OCI-M1 (cell line): Measurements from ENCODE around the gene ATP2B3.

Experiments
- DNase-seq: peaks from one replicate; lab custom pipeline; 2025; lab: John Stamatoyannopoulos, UW

Gene ATP2B3

DNA sequence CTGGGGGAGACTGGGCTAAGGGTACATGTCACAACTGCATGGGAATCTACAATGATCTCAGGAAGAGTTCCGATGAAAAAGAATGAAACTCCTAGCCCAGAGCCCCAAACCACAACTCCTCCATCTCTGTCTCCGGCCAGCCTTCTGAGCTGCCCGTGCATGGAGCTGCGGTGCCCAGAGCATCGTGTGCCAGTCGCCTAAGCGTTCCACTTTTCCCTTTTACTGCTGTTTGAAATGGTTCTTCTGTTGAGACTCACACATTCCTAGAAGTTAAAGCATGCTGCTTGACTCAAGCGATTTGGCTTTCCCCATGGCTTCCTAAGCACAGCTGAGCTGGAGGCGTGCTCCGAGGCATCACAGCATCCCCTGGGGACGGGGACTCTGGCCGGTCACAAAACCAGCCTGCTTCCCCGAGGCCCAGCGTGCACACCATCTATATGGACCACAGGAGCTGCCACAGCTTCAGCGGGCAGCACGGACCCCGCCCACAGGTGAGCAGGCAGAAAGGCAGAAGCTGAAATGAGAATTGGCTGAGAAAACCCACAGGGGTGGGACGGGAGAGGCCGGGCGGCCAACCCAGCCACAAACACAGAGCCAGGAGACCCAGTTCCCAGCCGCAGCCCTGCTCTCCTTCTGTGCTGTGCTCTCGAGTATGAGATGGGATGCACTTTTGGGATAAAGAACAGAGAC is 76.5 kb downstream of the ATP2B3 start:
- no peak for DNase-seq

DNA sequence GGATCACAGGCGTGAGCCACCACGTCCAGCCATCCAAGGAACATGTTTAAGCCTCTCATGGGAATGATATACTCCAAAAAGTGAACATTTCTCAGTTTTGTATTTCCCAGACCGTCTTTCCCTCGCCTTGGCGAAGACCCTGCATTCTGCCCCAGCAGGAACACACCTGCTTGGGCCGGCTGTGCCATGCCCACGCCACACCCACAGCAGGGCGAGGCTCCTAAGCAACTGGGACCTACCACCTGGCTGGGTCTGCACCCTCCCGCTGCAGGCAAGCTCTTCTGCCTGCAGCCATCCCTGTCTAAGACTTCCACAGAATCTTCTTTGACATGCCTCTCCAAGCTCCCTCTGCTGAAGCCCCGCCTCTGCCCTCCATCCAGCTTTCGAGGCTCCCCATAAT is 77.9 kb downstream of the ATP2B3 start:
- DNase-seq, result no peak

DNA sequence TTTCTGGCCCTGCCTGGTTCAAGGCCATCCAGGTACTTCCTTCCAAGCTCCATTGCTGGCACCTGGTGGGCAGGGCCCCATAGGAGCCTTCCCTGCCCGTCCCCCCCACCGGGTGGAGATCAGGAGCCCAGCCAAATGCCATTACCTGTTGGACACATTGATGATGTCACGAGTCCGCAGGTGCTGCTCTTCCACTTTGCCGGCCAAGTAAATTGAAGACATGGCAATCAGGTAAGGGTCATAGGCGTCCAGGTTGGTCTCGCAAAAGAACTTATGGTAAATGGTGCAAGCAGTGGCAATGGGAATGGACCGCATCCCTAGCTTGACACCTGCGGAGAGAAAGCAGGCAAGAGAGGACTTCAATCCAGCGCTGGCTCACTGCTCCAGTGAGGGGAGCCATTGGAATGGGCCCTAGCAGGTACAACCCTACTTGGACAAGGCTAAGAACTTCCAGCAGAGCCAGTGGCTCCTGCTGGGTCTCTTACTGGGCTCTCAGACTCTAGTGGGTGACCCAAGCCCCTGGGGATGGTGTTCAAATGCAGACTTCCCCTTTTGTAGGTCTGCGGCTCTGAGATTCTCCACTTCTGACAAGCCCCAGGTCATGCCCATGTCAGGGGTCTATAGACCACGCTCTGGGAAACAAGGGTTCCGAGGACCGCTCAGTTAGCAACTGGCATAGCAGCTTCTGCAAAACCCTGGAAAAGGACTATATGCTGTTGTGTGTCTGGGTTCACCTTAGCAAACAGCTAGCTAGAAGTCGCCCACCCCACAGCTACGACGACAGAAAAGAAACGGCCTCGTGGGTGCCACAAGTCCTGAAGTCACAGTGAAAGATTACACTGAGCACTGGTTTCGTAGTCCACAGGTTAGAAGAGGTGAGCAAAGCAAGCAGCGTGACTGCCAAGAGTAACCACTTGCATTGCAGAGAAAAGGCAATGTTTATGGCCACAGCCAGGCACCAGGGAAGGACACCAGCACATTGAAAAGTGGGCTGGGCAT is 78.7 kb downstream of the ATP2B3 start:
- DNase-seq, result no peak

DNA sequence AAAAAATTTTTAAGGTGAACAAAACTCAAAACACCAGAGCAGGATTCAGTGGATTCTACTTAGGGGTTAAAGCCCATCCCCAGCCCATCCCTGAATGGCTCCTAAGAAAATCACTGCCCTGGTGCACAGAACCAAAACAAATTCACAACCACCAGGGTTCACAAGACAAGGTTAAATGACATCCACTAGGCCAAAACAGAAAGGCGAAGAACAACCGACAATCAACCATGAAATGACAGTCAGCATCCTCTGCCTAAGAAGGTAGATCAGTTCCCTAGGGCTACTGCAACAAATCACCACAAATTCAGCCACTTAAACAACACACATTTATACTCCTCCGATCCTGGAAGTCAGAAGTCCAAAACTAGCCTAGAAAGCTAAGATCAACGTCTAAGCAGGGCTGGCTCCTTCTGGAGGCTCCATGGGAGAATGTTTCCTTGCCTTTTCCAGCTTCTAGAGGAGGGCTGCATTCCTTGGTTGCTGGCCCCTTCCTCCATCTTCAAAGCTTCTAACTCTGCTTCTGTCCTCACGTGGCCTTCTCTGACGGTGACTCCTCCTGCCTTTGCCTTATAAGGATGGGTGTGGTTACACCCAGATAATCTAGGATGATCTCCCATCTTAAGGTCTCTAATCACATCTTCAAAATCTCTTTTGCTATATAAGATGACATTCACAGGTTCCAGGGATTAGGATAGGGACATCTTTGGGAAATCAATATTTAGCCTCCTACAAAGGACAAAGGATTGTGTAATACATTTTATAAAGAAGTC is 79.7 kb downstream of the ATP2B3 start:
- DNase-seq, result no peak

DNA sequence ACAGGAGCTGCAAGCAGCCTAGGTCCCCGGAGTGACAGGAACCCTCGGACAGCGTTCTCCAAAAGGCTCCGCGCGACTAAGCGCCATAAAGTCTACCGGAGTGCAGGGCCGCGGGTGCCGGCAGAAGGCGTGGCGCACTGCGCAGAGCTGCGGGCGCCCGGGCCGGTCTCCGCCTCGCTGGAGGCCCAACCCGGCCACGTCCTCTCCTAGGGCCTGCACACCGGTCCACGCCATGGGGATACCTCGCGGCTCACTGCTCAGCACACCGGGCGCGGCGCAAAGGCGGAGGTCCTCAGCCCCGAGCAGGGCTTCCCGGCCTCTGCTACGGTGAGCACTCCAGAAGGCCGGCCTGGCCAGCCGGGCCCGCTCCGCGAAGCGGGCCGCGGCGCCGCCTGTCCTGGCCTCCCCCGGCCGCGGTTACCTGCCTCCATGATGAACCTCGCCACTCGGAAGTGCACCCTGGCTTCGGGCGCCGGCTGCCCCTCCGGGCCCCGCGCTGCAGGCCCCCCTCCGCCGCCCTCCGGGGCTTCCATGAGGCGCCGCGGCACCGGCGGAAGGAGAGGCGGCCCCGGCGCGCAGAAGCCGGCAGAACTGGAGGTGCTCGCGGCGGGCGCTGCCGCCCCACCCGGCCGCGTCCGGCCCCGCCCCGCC is 81.2 kb downstream of the ATP2B3 start, which contains the start of gene CCNQ:
CCNQ (minus strand) TSS at position 599 of the 651 bp plus-strand sequence; CDS start at position 533, 66 bp downstream.
- peak; percentile 44 for DNase-seq

DNA sequence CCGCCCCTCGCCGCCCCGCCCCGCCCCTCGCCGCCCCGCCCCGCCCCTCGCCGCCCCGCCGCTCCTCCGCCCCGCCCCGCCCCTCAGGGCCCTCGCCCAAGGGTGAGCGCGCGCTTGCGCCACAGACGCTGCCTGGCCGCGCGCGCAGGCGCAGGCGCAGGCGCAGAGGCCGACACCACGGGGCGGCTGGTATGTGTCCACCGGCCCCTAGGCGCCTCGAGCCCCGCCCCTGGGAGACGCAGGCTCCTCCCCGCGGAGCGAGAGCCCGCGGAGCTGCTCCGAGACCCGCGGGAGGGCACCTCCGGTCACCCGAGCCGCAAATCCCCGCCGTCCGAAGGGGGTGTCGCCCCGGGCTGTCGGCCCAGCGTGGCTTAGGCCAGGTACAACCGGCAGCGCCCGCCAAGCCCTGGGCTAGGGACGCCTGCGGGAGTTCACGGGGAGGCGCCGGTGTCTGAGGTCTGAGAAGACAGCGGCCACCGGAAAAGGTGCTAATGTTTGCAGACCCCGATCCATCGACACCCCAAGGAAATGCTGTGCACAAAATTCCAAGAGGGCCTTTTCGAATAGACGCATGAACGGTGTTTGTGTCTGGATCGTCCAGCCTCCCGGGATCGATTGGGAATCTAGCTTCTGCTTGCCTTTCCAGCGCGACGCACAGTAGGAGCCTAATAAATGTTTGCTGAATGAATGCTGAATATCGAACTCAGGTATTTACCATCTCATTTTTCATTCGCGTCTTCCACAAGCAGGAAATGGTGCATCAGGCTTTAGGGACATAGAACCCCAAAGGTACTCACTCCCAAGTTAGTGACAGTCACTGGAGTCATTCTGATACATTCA is 82.0 kb downstream of the ATP2B3 start:
- peak; percentile 93 for DNase-seq

DNA sequence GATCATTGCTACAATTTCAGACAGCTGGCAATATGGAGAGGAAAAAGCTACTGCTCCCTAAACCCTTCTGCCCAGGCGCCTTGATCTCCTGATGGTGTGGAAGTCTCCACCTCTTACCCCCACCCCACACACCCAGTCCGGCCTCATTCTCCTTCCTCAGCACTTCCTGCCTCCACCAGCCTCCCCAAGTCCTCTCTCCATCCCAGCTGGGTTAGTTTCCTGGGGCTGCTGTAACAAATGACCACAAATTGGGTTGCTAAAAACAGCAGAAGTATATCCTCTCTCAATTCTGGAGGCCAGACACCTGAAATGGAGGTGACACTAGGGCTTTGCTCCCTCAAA is 82.6 kb downstream of the ATP2B3 start:
- DNase-seq, result no peak

DNA sequence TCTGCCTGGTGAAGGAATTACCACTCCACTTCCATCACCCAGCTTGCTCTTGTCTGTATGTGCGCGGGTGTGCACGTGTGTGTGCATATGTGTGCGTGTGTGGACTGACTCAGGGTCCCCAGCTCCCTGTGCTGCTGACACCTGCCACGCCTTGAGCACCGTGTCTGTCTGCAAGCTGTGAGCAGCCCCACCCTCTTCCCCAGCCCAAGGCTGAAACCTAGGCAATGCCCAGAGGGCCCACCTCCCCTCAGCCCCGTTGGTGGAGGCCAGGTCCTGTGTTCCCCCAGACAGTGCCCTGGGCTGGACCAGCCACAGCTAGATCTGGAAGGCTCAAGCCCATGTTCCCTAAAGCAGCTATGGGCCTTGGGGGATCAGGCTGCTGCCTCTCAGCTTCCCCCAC is 83.5 kb downstream of the ATP2B3 start:
- no peak for DNase-seq

DNA sequence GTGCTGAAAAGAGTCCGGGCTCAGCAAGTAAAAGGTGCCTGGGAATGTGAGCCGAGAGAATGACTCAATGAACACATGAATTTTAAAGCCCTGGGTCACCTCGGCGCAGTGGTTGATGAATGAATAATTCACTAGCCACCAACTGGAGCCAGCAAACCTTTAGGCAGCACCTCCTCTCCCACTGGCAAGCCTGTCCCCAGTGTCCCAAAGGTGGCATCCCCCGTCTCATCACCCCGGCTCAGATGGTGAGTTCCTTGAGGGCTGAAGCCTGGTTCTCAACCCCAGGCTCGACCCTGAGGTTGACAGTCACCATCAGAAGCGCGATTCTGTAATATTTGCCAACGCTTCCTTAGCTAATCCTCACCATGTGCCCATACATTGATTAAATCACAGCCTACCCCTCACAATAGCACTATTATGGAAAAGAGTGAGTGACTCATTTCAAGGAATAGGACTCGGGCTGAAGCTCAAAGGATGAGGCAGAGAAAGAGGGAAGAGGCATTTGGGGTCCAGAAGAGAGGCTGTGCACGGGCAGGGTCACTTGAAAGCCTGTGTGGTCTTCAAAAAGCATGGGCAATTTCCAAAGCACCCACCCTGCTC is 84.2 kb downstream of the ATP2B3 start:
- DNase-seq, result no peak

DNA sequence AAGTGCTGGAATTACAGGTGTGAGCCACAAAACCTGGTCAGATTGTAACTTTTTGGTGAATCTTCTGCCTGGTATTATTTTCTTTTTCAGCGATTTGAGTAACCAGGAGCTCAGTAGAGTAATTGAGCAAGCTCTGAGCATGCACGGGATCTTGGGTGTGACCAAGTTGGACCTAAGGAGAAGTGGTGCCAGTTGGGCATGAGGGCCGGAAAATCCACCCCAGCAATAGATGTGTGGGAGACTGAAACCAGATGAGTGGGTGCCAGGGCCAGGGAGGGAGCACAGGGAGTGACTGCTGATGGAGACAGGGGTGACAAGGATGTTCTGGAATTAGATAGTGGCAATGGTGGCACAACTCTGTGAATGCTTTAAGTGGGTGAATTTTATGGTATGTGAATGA is 85.2 kb downstream of the ATP2B3 start:
- DNase-seq, result no peak

DNA sequence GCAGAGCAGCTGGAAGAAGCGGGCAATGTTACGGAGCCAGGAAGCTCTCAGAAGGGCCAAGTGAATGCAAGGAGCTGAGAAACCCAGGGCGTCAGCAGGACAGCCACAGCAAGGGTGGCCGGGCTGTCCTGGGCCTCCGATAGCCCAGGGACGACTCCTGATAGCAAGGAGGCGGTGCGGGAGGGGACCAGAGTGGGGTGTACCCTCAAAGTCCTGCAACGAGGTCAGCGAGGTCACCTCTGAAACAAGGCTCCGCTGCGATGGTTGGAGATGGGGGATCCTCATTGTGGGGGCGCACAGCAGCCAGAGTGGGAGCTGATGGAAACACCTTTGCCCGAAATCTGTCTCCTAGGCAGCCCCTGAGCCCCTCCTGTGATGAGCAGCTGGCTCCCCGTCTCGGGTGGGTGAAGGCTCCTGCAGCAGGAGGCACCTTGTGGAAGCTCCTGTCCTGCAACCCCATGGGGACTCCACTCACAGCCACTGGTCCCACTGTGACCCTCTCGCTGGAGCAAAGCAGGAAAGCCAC is 85.8 kb downstream of the ATP2B3 start:
- no peak for DNase-seq

DNA sequence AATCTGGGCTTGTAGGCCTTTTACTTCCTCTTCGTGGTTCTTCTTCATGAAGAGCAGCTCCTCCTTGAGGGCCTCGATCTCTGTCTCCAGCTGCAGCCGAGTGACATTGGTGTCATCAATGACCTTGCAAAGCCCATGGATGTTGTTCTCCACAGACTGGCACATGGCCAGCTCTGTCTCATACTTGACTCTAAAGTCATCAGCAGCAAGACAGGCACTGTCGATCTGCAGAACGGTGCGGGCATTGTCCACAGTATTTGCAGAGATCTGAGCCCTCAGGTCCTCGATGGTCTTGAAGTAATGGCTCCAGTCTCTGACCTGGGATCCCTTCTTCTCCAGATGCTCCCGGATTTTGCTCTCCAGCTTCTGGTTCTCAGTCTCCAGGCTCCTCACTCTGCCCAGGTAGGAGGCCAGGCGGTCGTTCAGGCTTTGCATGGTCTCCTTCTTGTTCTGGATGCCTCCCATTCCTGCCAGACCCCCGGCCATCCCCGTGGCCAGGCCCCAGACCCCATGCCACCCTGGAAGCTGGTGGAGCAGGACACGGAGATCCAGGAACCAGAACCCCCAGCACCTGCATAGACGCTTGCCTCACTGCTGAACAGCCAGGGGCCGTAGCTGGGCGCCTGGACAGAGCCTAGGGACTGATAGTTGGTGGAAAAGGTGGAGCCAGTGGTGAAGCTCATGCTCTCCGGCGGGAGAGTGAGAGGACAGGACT is 87.4 kb downstream of the ATP2B3 start:
- peak; percentile 0 for DNase-seq

DNA sequence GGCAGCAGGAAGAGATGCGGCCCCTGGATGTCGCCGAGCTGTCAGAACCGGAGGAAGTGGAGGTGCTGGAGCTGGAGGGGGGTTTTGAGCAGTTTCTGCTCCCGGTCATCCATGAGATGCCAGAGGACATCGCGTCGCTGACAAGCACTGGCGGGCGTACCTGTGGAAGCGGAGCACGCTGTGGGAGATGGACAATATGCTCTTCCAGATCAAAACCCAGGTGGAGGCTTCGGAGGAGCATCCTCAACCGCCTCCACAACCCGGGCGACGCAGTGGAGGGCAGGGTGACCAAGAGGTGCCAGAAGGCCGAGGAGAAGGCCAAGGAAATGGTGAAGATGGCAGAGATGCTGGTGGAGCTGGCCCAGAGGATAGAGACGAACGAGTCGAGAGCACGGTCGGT is 89.1 kb downstream of the ATP2B3 start:
- no peak for DNase-seq

DNA sequence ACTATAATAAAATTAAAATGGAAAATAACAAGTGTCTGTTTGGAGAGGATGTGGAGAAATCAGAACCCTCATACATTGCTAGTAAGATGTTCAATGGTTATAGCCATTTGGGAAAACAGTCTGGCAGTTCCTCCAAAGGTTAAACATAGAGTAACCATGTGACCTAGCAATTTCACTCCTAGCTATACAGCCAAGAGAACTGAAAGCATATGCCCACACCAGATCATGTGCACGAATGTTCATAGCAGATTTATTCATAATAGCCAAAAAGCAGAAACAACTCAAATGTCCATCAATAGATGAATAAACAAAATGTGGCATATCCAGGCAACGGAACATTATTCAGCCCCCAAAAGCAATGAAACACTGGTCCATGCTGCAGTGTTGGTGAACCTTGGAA is 90.9 kb downstream of the ATP2B3 start:
- DNase-seq, result peak; percentile 3

DNA sequence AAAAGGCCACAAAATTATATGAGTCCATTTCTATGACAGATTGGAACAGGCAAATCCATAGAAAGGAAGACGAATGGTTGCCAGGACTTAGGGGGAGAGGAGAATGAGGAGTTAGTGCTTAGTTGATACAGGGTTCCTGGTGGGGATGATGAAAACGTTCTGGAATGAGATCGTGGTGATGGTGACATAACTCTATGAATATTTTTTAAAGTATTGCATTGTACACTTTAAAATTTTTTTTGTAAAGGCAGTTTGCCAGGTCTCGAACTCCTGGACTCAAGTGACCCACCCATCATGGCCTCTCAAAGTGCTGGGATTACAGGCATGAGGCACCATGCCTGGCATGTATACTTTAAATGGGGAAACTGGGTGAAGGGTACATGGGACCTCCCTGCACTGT is 91.4 kb downstream of the ATP2B3 start:
- no peak for DNase-seq

DNA sequence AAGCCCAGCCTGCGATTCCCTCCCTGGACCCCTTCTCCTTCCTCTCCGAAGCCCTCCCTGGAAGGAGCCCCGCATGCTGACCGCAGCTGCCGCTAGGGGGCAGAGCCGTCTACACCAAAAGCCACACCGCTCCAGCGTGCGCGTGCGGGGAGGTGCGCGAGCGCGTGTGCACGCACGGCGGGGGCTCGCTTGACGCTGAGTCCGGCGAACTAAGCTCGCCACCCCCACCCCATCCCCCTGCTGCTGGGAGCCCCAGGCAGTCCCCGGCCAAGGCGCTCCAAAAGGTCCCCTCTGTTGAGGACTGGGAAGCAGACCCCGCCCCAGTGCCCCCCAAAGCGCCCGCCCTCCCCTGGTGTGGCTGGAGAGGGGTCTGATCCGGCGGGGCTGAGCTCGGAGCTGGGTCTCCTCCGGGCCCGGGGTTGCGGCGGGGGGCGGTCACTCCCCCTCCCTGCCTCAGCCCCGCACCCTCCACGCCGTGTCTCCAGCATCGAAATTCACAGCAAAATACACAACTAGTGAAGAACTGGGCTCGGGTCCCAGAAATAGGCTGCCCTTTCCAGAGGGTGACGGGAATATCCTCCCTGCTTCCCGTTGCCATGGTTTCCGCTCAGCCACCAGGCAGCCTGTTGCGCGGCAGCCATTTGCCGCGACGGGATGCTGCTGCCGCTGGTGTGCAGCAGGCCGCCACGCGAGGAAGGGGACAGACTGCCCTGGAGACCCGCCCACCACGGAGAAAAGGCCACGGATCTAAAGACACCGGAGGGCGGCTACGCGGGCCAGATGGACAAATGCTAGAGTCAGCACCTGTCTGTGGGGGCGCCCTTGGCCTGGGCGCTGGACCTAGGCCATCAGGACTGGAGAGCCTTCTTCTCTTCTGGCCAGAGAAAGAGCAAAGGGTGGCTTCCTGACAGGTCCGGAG is 92.7 kb downstream of the ATP2B3 start:
- peak; percentile 61 for DNase-seq

DNA sequence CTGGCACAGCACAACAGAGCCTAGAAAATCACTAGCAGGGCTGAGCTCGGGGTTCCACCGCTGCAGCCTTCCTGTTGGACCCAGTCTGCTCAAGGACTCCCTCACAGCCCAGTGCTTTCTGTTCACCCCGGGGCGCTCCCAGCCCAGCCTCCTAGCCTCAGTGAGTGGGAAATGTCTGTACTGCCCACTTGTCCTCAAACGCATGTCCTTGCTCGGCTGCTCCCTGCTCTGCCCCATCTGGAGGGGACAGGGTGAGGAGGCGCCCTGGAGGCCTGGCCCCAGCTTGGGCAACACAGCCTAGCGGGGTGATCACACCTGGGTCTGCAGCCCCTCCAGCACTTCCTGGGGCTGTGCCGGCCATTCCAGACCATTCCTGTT is 93.4 kb downstream of the ATP2B3 start:
- DNase-seq, result no peak

DNA sequence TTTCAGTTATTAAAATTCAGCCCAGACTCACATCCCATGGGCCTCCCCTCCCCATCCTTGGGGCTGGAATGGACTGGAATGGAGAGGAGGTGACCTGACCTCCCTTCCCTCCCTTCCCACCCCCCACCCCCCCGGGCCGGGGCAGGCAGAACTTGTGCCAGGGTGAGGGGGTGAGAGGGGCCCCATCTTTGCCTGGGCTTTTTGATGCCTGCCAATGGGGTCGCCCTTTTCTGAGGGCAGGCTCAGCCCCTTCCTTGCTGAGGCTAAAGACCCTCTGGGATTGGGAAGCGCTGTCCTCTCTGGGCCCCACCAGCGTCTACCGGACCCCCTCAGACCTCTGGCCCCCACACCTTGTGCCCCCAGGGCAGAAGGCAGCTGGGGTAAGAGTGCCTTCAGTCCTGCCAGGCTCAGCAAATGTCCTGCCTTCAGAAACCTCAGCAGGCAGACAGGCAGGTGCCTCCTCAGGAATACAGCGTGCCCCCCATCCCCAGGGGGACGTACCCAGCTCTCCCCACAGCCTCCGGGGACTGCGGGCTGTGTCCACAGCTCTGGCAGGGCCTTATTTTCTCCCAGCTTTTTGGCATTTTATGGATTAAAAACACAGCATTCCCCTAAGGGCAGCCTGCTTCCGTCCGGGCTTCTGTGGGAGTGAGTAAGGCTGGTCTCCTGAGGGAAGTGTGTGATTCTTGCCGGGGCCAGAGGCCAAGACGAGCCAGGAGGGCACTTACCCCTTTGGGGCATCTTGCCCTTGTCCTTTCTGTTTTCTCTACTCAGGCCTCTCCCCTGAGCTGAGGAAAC is 94.1 kb downstream of the ATP2B3 start:
- DNase-seq, result no peak
